Measurements from ENCODE around the gene USP47.

DNA sequence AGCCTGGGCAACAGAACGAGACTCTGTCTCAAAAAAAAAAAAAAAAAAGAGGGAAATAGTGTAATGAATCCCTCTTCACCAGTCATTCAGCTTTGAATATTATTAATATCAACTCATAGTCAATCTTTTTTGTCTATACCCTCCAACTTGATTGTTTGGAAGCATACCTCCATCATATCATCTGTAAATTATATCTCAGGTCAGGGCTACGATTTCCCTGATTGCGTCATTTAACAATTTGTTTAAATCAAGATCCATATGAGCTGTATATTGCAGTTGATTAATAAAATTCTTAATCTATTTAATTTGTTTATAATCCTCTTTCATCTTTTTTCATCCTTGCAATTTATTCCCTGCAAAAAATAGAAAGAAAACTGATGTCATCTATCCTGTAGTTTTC, 60.2 kb downstream of the USP47 start:
- TF ChIP-seq, protein P1, sequence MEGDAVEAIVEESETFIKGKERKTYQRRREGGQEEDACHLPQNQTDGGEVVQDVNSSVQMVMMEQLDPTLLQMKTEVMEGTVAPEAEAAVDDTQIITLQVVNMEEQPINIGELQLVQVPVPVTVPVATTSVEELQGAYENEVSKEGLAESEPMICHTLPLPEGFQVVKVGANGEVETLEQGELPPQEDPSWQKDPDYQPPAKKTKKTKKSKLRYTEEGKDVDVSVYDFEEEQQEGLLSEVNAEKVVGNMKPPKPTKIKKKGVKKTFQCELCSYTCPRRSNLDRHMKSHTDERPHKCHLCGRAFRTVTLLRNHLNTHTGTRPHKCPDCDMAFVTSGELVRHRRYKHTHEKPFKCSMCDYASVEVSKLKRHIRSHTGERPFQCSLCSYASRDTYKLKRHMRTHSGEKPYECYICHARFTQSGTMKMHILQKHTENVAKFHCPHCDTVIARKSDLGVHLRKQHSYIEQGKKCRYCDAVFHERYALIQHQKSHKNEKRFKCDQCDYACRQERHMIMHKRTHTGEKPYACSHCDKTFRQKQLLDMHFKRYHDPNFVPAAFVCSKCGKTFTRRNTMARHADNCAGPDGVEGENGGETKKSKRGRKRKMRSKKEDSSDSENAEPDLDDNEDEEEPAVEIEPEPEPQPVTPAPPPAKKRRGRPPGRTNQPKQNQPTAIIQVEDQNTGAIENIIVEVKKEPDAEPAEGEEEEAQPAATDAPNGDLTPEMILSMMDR (IDR thresholded peaks at IDR 0.05): no peak
- no peak for TF ChIP-seq POLR2A (IDR thresholded peaks at IDR 0.05)

All from esophagus squamous epithelium (tissue), 4 donors.